Activated CD4-positive, alpha-beta T cell treated with anti-CD3 and anti-CD28 coated beads, Interleukin-2, amount 10 ng/mL, durations not matched to agents 24 days and 14 days (primary cell): Measurements from ENCODE around the gene MRPL14. TPM values are rescaled to one million over a fixed set of nuclear protein-coding genes. Genes with fewer than 3 reads are reported as not detected.

Source experiments
- DNase-seq: peaks from one replicate; pipeline ENCODE4 v3.0.0; 2022
- H3K27ac Mint-ChIP-seq: one replicate; pipeline ENCODE4 v1.8.0; 2022; ENCODE audit warnings: mild to moderate bottlenecking, mixed read lengths
- H3K27me3 Mint-ChIP-seq: one replicate; pipeline ENCODE4 v1.8.0; 2022; ENCODE audit warnings: mixed read lengths
- H3K36me3 Mint-ChIP-seq: one replicate; pipeline ENCODE4 v1.8.0; 2022; ENCODE audit warnings: low read depth, mild to moderate bottlenecking, mixed read lengths
- H3K4me1 Mint-ChIP-seq: one replicate; pipeline ENCODE4 v1.8.0; 2021; ENCODE audit warnings: mixed read lengths
- H3K4me3 Mint-ChIP-seq: one replicate; pipeline ENCODE4 v1.8.0; 2022; ENCODE audit warnings: mild to moderate bottlenecking, moderate library complexity, mixed read lengths
- H3K9me3 Mint-ChIP-seq: one replicate; pipeline ENCODE4 v1.8.0; 2021; ENCODE audit warnings: mixed read lengths
- intact Hi-C: fragments of 100-400 bp; cut with micrococcal nuclease; formaldehyde crosslinking; loops from one replicate; pipeline ENCODE4 v1.15.1; 2023
- total RNA-seq: library from RNA; stranded (reverse); gene quantifications from 2 replicates; pipeline ENCODE4 v1.2.3, GENCODE V29; 2022

Gene MRPL14
- total RNA-seq, 1 donor from 2014 or later = 65.6 TPM

DNA sequence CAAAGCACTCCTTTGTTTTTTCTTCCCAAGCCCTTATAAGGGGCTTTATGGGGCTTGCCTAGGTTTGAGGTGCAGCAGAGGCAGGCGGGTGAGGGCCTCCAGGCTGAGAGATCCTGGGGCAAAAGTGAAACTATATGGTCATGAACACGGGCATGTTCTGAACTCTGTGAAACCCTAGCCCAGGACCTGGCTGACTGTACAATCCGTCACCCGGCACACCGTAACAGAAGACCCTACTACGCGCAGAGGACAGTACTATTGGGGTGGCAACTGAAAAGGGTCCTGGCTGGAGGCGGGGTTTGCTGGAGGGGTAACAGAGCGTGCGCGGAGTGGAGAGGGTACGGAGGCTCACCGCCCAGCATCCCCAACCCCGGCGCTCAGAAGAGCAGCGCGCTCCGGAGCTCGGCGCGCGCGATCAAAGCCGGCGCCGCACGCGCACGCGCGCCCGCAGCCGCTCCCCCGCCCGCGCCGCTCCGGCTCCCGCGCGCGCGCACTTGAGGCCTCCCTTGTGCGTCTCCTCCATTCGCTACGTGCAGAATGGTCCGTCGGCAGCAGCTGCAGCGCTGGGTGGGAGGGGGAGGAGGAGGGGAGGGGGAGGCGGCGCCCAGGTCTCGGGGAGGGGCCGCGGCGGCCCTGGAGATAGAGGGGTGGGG lies 54.2 kb downstream of the MRPL14 start:
- peak; percentile 96 for DNase-seq
- Mint-ChIP-seq H3K4me1 (peaks cover 29% of the 10 kb centered on the region), H3K4me3 (peak overlapping the region; percentile 93), H3K9me3 (no peaks in the 10 kb centered on the region), H3K27ac (peak overlapping the region; percentile 99), H3K36me3 (no peaks in the 10 kb centered on the region), H3K27me3 (peaks cover 5% of the 10 kb centered on the region)
- intact Hi-C loops = loop anchor here (2.0 to 10.0 kb wide), 2 partner anchors 72 to 438 kb away; partner anchors contain the start of gene MAD2L1BP

DNA sequence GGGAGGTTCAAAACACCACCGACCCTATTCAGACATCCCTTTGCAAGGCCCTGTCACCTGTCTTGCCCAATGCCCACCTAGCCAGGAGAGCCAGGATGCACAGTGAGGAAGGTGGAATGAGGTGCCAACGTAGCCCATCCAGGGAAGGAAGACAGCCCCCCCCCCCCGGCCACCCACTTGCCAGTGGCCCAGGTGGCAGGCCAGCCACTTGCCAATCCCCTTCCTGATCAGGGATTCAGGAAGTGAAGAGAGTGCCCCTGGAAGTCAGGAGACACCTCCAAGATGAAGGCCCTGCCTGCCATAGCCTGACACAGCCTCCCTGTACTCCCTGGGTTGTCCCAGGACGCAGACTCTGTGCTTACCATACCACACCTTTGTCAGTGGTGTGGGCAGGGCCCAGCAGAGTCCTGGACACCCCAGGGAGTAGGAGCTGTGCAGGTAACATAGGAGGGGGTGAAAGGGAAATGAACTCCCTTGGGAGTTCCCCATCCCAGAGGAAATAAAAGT lies 54.7 kb downstream of the MRPL14 start:
- intact Hi-C loops = loop anchor here (2.0 to 10.0 kb wide), 2 partner anchors 72 to 438 kb away; partner anchors contain the start of gene MAD2L1BP
- no peaks in the 10 kb centered on the region for H3K36me3 Mint-ChIP-seq

DNA sequence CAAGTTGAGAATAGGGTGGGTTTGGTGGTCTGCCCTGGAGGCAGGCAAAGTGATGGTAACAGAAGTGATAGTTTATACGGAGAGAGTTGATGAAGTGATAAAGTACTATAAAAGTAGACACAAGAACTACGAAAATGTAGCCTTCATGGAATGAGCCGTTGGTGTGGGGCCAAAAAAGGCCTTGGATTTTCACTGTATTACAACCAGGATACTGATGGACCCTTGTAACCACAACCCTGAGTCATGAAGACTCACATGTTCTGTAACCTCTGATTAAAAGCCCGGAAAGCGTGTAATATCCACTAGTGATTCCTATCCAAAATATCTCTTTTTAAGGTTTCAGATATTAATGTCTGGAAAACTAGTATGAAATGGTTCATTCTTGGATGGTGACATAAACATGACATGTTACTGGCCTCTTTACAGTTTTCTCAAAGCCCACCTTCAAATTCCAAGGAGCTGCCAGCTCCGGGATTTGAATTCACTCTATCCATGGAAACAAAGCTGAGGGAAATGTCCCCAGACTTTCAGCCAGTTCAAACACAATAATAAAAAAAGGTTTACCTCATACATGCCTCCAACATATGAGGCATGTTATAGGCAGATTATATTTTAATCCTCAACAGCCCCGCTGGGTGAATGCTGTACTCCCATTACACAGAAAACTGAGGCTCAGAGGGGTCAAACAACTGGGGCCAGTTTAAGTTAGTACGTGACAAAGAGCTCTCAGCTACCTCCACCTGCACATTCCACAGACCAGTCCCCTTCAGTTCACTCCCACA lies 55.4 kb downstream of the MRPL14 start:
- intact Hi-C loops = loop anchor here (2.0 to 10.0 kb wide), 2 partner anchors 71 to 437 kb away; partner anchors contain the start of gene MAD2L1BP
- no peak for DNase-seq
- Mint-ChIP-seq H3K36me3 (no peaks in the 10 kb centered on the region), H3K4me3 (peak overlapping the region; percentile 66), H3K9me3 (no peaks in the 10 kb centered on the region), H3K27me3 (peaks cover 5% of the 10 kb centered on the region), H3K27ac (peak overlapping the region; percentile 99), H3K4me1 (peaks cover 29% of the 10 kb centered on the region)

More for the DNA sequence above, 54.7 kb downstream of the MRPL14 start:
- Mint-ChIP-seq H3K27ac (peak overlapping the region; percentile 99), H3K9me3 (no peaks in the 10 kb centered on the region), H3K27me3 (peaks cover 5% of the 10 kb centered on the region), H3K4me1 (peaks cover 29% of the 10 kb centered on the region), H3K4me3 (peak overlapping the region; percentile 93)
- no peak for DNase-seq

DNA sequence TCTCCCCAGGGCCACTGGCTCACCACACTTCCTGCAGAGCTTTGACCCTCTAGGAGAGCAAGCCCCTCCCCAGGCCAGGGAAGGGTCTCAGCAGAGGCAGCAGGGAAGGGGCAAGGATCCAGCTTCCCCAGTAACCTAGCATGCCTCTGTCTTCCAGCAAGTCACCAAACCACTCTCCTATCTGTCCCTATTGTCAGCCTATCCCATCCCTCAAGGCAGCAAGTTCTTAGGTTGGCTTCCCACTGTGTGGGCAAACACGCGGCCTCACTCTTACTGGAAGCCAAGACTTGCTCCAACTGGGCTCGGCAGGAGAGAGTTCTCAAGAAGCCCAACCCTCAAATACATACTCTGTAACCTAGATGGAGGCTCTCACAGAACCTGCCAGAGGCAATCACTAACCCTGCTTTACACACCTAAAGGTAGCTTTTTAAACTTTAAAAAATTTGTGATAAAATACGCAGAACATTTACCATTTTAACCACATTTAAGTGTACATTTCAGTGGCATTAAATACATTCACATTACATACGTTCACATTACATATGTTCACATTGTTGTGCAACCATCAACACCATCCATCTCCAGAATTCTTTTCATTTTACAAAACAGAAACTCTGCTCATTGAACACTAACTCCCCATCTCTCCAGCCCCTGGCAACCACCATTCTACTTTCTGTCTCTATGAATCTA lies 58.5 kb downstream of the MRPL14 start:
- Mint-ChIP-seq H3K27ac (no peak overlapping the region), H3K9me3 (no peaks in the 10 kb centered on the region), H3K27me3 (peaks cover 5% of the 10 kb centered on the region), H3K4me1 (peaks cover 23% of the 10 kb centered on the region), H3K4me3 (no peak overlapping the region), H3K36me3 (no peaks in the 10 kb centered on the region)
- intact Hi-C loops = no loop called here
- no peak for DNase-seq

DNA sequence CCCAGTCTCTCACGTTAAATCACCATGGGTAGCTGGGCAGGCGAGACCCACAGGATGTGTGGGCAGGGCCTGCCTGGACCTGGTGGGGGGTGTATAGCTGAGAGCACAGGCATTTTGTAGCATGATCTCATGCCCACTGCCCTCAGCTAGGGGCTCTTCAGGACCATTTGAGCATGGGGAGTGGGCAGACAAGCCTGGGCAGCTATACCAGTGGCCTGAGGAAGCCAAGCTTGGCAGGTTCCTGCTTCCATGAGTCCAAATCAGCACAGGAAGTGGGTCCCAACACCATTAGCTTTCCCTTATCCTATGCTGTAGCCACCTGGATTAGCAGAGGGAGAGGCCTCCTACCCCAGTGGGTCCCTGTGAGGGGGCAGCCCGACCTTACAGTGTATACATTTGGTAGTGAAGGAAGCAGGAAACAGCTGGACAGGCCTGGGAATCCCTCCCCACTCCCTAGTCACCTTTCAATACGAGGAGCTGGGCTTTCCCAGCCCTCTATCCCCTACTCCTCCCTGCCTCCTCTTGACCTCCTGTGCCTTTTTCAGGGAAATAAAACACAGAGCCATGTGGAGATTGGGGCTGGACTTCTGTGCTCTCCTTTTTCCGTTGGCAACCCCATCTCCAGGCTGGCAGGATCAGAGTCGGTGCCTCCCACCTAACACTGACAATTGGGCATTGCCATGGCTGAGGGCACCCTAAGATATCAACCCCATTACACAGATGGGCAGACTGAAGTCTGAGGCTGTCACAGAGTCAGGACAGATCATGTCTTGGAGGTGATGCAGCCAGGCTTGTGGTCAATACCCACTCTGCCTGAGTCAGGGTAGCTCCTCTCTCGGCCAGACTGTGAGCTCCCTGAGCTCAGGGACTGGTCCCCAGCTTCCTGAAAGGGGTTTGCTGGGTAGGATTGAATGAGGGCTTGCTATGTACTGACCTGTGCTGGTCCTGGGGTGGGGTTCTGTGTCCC lies 59.8 kb downstream of the MRPL14 start:
- no peak for DNase-seq
- peaks cover 15% of the 10 kb centered on the region for H3K4me1 Mint-ChIP-seq
- H3K9me3 Mint-ChIP-seq = no peaks in the 10 kb centered on the region
- H3K36me3 Mint-ChIP-seq = no peaks in the 10 kb centered on the region
- no peak overlapping the region for H3K4me3 Mint-ChIP-seq
- H3K27me3 Mint-ChIP-seq = peaks cover 5% of the 10 kb centered on the region
- intact Hi-C loops = no loop called here
- H3K27ac Mint-ChIP-seq = no peak overlapping the region

DNA sequence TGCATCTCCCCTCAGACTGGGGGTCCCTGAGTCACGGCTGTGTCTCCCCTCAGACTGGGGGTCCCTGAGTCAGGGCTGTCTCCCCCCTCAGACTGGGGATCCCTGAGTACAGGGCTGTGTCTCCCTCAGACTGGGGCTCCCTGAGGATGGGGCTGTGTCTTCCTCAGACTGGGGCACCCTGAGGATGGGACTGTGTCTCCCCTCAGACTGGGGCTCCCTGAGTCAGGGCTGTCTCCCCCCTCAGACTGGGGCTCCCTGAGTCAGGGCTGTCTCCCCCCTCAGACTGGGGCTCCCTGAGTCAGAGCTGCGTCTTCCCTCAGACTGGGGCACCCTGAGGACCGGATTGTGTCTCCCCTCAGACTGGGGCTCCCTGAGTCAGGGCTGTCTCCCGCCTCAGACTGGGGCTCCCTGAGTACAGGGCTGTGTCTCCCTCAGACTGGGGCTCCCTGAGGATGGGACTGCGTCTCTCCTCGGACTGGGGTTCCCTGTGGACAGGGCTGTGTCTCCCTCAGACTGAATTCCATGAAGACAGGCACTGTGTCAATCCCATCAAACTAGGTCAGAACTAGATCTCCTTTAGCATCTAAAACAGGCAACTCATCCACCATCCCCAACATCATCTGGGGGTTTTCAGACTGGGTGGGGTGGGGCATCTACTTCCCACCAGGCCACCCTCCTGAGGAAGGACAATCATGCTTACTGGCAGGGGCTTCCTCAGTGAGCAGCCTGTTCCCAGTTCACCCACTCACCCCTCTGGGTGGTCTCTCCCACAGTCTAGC lies 60.7 kb downstream of the MRPL14 start:
- peaks cover 5% of the 10 kb centered on the region for H3K27me3 Mint-ChIP-seq
- peaks cover 12% of the 10 kb centered on the region for H3K4me1 Mint-ChIP-seq
- H3K36me3 Mint-ChIP-seq = no peaks in the 10 kb centered on the region
- no peak for DNase-seq
- no peak overlapping the region for H3K4me3 Mint-ChIP-seq
- peak overlapping the region; percentile 23 for H3K27ac Mint-ChIP-seq
- intact Hi-C loops = no loop called here
- no peaks in the 10 kb centered on the region for H3K9me3 Mint-ChIP-seq

DNA sequence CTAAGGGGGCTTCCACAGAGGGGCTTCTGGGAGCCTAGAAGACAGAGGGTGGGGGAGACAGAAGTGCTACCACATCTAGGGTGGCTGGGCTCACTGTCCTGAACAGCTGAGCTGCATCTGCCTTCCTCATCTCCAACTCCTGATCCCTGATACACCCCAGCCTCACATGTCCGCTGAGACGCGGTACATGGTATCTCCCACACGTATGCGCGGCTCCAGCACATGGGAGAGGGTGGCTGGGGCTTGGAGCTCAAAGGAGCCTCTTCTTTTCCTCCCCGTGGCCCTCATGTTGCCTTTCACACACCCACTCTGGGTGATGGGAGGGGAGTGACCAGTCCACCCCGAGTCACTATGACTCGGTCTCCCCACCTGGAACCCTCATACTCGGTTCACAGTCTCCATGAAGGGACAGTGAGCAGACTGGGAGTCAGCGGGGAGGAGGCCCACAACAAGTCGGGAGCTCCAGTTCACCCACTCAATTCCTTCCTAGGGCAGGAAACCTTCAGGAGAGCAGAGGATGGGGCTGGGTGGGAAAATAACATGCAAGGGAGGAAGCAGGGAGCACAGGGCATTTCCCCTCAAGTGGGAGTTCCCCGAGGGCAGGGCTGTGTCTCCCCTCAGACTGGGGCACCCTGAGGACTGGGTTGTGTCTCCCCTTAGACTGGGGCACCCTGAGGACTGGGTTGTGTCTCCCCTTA lies 61.7 kb downstream of the MRPL14 start:
- H3K9me3 Mint-ChIP-seq = no peaks in the 10 kb centered on the region
- intact Hi-C loops = no loop called here
- H3K27me3 Mint-ChIP-seq = peaks cover 2% of the 10 kb centered on the region
- peaks cover 12% of the 10 kb centered on the region for H3K4me1 Mint-ChIP-seq
- no peaks in the 10 kb centered on the region for H3K36me3 Mint-ChIP-seq
- no peak overlapping the region for H3K4me3 Mint-ChIP-seq
- DNase-seq = no peak
- H3K27ac Mint-ChIP-seq = no peak overlapping the region

DNA sequence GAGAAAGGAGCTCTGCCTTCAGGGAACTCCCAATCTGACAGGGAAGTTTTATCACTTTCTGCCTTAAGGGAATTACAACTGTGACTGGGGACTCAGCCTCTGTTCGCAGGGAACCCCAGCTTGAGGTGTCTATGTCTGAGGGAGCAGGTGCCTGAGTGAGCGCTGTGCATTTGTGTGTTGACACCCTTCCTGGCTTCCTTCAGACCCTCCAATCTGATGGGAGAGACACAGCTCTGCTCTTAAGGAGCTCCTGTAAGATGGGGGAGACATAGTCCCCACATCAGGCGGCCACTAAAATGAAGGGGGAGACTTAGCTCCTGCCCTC lies 62.3 kb downstream of the MRPL14 start:
- no peak for DNase-seq
- H3K36me3 Mint-ChIP-seq = no peaks in the 10 kb centered on the region
- no peak overlapping the region for H3K4me3 Mint-ChIP-seq
- peaks cover 14% of the 10 kb centered on the region for H3K4me1 Mint-ChIP-seq
- no peaks in the 10 kb centered on the region for H3K9me3 Mint-ChIP-seq
- no peak overlapping the region for H3K27ac Mint-ChIP-seq
- H3K27me3 Mint-ChIP-seq = no peaks in the 10 kb centered on the region
- intact Hi-C loops = no loop called here

DNA sequence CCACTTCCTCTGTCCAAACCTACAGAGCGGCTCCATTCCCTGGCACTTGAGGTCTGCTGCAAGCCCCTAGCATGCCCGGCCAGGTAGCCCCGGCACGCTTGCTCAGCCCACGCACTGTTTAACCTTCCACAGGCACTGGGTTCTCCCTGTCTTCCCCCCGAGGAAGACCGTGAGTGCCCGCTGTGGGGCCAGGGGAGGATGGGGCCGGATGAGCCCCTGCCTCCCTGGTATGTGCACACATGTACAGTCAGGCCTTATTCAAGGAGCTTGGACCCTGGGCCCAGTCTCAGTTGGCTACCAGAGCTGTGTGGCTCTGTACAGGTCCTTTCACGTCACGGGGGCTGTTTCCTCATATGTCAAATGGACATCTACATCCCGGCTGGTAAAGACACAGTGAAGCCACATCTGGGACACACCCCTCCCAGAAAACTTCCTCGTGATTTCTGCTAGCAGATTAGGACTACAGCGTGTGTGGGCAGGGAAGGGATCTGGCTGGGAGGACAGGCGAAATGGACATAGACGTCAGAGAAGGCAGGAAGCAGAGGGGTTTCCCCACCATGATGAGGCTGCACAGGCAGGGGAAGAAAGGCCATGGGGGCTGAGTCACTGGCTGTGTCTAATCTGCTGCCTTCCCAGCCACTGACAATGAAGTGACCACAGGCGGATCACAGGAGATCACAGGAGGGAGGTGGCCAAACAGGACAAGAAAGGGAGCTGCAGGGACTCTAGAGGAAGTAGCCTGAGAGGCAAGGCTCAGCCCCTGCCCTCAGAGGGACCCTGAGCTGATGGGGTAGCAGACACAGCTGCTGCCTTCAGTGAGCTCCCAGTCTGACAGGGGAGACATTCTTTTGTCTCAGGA lies 62.9 kb downstream of the MRPL14 start:
- DNase-seq = peak; percentile 66
- Mint-ChIP-seq H3K27me3 (no peaks in the 10 kb centered on the region), H3K4me1 (peaks cover 14% of the 10 kb centered on the region), H3K4me3 (no peak overlapping the region), H3K9me3 (no peaks in the 10 kb centered on the region), H3K36me3 (no peaks in the 10 kb centered on the region), H3K27ac (peak overlapping the region; percentile 61)
- intact Hi-C loops = no loop called here

DNA sequence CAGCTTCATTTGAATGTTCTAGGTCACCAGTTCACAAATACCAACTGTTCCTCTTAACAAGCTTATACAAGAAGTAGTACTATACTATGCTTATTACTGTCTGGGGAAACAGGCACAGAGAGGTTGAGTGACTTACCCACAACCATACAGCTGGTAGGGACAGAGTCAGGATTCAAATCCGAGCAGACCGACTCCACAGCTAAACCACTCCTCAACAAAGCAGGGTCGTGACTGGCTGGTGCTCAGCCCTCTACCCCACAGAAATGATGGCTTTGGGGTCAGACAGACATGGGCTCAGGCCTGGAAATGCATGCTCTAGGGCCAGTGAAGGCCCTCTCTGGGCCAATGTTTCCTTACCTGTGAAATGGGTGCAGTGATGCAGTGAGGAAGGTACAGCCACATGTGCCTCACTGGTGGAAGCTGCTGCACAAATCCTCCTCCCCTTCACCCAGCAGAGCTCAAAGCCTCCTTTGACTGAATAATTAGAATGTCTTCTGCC lies 63.6 kb downstream of the MRPL14 start:
- intact Hi-C loops = no loop called here
- no peak overlapping the region for H3K27ac Mint-ChIP-seq
- no peak for DNase-seq
- no peaks in the 10 kb centered on the region for H3K36me3 Mint-ChIP-seq
- H3K4me1 Mint-ChIP-seq = peaks cover 18% of the 10 kb centered on the region
- H3K27me3 Mint-ChIP-seq = no peaks in the 10 kb centered on the region
- H3K4me3 Mint-ChIP-seq = no peak overlapping the region
- no peaks in the 10 kb centered on the region for H3K9me3 Mint-ChIP-seq
